ENCODE measurements around the gene ASB15.

DNA sequence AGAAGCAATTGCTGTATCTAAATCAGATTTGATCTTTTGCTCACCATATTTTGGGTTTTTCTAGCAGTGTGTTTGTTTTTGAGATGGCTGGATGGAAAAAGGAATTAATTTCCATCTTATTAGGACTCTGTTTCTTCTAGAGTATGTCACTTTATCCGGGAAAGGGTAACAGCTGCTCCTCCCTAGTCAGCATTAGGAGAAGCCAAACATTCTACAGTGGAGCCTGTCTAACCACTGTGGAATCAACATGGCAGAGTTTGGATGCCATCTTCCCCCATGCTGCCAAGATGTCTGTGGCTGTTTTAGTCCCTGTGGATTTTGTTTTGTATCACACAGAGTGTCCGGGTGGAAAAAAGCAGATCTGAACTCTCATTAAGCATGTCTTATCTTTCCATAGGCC is 38.0 kb downstream of the ASB15 start:
- TF ChIP-seq NFIC (IDR thresholded peaks at IDR 0.05) (no peak), CEBPB (IDR thresholded peaks at IDR 0.05) (no peak), TAF1 (IDR thresholded peaks at IDR 0.05; ENCODE audit: low read depth) (no peak)
- TF ChIP-seq, protein P1, sequence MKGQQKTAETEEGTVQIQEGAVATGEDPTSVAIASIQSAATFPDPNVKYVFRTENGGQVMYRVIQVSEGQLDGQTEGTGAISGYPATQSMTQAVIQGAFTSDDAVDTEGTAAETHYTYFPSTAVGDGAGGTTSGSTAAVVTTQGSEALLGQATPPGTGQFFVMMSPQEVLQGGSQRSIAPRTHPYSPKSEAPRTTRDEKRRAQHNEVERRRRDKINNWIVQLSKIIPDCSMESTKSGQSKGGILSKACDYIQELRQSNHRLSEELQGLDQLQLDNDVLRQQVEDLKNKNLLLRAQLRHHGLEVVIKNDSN (IDR thresholded peaks at IDR 0.05), result no peak

Measured in Ishikawa (cell line).